ENCODE results near the gene AGFG2.

AGFG2 gene

DNA sequence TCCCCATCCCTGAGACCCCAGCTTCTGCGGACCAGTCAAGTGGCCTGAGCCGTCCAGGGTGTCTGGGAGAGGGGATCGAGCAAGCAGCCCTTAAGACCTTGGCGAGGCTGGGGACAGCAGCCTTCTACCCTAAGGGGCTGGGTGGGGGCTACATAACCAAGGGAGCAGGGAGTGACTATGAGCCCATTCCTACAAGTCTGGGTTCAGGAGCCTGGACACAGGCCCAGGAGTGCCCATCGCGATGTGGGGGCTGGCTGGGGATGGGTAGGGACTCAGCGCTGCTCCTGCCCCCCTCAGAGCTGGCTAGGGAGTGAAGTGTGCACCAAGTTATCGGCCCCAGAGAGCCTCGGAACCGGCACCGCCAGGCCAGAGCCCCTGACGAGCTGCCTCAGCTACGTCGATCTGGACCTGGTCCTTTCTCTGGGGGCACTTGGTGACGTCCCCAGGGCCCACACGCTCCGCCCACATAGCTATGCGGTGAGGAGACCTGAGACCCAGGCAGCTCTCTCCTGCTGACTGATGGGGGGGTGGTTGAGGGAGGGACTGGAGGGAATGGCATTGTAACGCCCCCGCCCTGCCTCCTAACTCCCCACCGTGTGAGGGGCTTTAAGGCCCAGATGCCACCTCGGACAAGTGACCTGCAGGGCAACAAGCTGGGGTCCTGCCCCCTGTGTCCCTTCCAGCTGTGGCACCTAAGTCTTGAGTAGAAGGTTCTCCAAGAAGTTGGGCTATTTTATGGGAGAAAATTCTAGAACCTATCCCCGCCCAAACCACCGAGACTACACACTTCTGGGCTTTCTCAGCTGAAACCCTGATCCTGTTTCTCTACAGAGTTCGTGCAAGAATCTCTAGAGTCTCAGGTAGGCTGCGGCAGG lies 32.2 kb downstream of the AGFG2 start:
- no peak for DNase-seq (ENCODE audit: low read depth)
- no peak overlapping the region for H3K4me3 ChIP-seq (replicated peaks; ENCODE audit: low read depth, low read length)
- TF ChIP-seq, protein P1, sequence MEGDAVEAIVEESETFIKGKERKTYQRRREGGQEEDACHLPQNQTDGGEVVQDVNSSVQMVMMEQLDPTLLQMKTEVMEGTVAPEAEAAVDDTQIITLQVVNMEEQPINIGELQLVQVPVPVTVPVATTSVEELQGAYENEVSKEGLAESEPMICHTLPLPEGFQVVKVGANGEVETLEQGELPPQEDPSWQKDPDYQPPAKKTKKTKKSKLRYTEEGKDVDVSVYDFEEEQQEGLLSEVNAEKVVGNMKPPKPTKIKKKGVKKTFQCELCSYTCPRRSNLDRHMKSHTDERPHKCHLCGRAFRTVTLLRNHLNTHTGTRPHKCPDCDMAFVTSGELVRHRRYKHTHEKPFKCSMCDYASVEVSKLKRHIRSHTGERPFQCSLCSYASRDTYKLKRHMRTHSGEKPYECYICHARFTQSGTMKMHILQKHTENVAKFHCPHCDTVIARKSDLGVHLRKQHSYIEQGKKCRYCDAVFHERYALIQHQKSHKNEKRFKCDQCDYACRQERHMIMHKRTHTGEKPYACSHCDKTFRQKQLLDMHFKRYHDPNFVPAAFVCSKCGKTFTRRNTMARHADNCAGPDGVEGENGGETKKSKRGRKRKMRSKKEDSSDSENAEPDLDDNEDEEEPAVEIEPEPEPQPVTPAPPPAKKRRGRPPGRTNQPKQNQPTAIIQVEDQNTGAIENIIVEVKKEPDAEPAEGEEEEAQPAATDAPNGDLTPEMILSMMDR (IDR thresholded peaks at IDR 0.05; ENCODE audit: low read length, missing control alignments) = no peak

DNA sequence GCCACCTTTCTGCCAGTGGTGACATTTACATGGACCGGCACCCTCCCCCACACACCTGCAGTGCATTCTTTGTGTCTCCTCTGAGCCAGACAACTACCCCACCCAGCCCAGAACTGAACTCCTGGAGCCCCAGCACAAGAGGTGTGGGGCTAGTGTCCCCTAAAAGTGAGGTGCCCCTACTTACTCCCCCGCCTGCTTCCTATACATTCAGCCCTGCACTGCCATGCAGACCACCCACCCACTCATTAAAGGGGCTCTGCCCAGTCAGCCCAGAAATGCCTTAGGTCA lies 32.8 kb downstream of the AGFG2 start:
- no peak overlapping the region for H3K4me3 ChIP-seq (replicated peaks; ENCODE audit: low read depth, low read length)
- TF ChIP-seq, protein P1 (IDR thresholded peaks at IDR 0.05; ENCODE audit: low read length, missing control alignments) = no peak
- DNase-seq (ENCODE audit: low read depth) = no peak

DNA sequence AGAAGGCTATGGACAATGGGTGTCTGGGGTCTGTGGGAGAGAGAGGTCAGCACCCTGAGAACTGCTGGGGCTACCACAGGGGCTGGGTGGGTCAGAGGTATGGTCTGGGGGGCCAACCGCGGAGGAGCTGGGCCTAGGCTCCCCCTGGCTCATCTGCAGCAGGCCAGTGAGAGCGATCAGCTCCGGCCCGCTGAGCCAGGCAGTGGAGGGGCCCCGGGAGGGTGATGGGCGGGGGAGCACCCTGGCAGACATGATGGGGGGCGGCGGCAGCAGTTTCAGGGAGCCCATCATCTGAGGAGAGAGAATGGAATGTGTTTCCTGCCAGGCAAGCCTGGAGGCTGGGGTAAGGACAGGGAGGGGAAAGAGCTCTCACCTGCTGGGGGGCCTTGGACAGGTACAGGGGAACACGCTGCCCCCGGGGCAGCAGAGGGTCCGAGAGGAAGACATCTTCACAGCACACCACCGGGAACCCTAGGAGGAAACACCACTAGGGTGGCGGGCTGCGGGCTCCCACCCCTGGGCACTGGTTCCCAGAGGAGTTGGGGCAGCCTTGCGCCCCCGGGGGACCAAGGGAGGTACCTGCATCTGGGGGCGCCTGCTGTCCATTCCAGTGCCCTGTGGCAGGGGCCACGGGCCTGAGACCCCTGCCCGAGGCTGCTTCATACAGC lies 33.4 kb downstream of the AGFG2 start:
- no peak for DNase-seq (ENCODE audit: low read depth)
- no peak overlapping the region for H3K4me3 ChIP-seq (replicated peaks; ENCODE audit: low read depth, low read length)
- TF ChIP-seq, protein P1 (IDR thresholded peaks at IDR 0.05; ENCODE audit: low read length, missing control alignments) = no peak

DNA sequence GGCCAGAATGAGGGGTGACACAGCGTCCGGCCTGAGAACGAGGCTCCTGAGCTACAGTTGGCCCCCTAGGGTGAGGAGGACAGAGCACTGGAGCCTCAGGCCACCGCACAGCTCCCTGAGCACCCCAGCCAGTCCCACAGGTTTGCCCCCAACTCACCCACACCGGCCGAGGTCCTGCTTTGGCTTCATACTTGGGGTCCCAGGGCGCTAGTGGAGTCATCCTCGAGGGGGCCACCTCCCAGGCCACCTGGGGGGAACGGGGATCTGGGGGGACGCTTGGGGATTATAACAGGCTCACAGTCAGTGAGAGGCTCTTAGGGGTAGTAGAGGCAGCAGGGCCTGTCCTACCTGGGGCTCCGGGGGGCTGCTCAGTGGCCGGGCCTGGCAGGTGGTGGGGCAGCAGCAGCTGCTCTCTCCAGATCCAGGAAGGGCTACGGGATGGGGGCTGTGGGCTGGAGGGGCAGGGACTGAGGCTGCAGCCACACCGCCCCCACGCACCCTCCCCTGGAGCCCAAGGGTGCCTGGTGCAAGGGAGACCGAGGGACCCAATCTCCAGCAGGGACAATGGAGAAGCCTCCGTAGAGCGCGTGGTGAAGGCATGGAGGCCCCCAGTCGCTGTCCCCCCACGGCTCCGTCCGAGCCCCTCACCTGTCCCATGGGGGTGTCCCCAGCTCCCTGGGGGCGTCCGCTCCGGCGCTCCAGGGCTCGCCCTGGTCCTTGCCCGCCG lies 34.1 kb downstream of the AGFG2 start:
- DNase-seq (ENCODE audit: low read depth) = no peak
- H3K4me3 ChIP-seq (replicated peaks; ENCODE audit: low read depth, low read length) = no peak overlapping the region
- TF ChIP-seq, protein P1 (IDR thresholded peaks at IDR 0.05; ENCODE audit: low read length, missing control alignments) = no peak

DNA sequence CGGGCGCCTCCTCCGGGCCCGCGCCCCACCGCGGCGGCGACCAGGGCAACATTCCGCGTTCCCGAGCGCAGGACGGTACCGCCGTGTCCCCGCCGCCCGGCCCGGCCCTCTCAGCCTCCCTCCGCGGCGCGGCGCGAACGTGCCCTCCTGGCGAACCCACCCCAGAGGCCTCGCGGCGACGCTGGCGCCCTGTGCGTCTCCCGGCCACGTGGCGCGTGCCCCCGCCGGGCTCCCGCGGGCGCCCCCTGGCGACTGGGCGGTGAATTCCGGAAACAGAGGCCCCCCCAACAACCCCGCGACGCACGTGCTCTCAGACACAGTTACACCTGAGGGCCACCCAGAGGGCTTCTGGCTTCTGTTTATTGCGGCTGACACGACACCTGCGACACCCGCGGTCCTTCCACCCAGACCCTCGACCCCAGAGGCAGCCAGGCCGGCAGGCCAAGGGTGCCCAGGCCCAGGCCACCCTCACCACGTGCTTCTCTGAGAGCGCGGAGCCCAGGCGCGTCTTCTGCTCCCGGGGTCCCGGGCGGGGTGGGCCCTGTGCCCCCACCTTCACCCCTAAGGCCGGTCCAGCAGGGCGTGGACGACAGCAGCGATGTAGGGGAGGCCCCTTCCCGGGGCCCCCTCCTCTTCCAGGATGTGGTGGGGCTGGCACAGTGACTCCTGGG lies 34.8 kb downstream of the AGFG2 start, which contains the start of gene SAP25:
Gene SAP25 (minus strand): TSS at position 210 of the 671 bp plus-strand sequence. CDS start 158 bp downstream, at position 52.
- H3K4me3 ChIP-seq (replicated peaks; ENCODE audit: low read depth, low read length) = no peak within 1 kb of the TSS
- TF ChIP-seq, protein P1 (IDR thresholded peaks at IDR 0.05; ENCODE audit: low read length, missing control alignments) = no peak
- DNase-seq (ENCODE audit: low read depth) = no peak

DNA sequence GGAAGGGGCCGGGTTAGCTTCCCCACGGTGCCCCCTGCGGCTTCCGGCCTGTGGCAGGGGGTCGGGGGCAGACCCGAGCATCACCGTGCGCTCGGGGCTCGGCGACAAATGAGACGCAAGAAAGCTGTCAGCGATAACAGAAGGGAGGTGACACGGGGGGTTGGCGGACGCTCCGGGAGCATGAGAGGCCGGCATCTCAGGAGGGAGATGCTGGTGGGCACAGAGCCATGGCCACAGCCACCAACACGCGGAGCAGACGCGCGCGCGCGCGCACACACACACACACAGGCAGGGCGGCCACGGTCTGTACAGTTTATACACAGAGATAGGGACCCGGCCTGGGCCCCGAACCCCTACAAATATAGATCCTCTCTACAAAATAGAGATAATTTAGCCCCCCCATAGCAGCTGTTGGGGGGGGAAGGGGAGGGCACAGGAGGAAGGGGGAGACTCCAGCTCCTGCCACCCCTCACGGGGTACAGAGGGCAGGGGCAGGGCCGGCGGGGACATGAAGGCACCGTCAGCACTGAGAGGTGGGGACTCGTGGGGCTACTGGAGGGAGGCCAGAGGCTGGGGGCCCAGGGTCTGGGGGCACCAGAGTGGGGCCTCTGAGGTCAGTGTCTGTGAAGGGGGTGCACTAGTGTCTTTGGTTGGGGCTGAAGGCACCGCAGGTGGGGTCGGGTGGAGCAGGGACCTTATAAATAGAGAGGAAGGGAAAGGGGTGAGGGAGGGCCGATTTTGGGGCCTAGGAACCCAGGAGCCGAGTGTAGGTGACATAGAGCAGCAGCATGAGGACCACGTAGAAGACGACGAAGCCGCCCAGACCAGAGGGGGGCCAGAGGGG lies 35.6 kb downstream of the AGFG2 start:
- H3K4me3 ChIP-seq (replicated peaks; ENCODE audit: low read depth, low read length) = no peak overlapping the region
- DNase-seq (ENCODE audit: low read depth) = no peak
- TF ChIP-seq, protein P1 (IDR thresholded peaks at IDR 0.05; ENCODE audit: low read length, missing control alignments) = no peak
